Amygdala (tissue), 56 donors: ENCODE results near the gene TUBG2.

Source experiments
- DNase-seq, 56 donors: peaks; one replicate each; lab custom pipeline; 2025; lab: John Stamatoyannopoulos, UW

TUBG2 gene

DNA sequence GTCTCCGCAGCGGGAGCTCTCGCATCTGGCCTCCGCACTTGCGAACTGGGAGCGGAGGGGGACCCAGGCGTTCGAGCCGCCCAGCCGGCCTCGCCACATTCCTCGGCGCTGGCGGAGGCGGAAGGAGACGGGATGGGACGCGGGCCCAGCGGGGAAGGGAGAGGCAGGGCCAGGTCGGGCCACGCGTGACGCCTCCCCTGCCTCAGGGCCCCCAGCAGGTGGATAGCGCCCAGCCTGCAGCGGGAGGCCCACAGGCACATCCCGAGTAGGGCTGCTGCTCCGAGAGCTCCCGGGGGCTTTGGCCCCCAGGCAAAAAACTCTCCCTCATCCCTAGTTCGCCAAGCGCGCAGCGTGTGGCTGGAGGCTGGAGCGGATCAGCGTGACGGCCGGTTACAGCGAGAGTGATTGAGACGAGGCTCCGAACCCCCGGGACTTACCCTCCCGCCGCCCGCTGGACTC is 16.9 kb downstream of the TUBG2 start:
- peak in 7 of 56 donors; percentile 12 to 54 (median 35) for DNase-seq

DNA sequence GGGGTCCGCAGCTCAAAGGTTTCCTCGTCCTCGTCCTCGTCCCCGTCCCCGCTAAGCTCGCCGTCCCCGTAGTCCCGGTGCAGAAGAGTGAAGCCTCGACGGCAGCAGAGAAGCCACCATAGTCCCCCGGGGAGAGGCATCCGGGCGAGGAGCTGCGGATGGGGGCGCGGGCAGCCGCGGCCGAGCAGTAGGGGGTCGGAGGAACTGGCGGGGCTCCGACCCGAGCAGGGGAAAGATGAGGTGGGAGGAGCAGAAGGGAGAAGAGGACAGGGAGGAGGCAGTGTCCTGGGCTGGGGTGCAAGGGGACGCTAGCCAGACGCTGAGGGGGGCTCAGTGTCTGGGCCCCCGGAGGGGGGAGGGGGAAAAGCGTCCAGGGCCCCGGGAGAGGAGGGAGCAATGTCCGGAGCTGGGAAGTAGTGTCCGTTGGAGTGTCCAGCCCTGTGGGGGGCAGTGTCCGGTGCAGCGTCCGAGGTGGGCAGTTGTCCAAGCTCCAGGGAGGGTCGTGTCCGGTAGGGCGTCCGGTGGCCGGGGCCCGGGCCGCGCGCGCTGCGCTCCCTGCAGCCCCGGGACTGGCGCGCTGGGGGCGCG is 17.4 kb downstream of the TUBG2 start, which contains the start of gene PLEKHH3:
PLEKHH3 (minus strand) TSS at position 571 of the 588 bp plus-strand sequence; CDS start at position 140, 431 bp downstream.
- DNase-seq, result peak in 2 of 56 donors; percentile 43 to 76

DNA sequence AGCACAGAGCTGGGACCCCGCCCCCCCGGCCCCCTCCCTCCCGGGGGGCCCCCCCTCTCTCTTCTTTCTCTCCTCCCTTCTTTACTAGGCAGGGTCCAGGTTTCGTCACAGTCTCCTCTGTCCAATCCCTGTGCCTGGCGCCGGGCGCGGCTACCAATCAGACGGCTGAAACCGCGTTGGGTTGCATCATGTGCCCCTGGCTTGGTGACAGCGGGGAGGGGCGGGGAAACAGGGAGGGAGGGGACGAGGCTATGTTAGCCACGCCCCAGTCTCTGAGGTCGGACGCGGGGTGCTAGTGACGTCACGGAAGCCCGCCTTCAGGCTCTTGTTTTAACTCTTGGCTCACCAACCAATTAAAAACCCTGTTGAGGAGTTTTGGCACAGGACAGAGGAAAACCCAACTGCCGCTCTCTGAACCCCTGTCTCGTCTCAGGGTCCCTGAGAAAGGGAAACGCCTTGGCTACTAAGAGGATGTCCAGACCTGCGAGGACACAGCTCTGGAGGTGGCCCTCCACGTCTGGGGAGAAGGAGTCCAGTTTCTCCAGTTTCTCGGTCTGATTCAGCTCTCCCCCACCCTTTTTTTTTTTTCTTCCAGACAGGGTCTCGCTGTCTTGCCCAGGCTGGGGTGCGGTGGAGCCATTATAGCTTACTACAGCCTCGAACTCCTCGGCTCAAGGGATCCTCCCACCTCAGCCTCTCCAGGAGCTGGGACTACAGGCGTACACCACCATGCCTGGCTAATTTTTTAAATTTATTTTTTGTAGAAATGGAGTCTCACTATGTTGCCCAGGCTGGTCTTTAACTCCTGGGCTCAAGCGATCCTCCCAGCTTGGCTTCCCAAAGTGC is 18.2 kb downstream of the TUBG2 start:
- peak; percentile 91 to 100 (median 99) for DNase-seq

DNA sequence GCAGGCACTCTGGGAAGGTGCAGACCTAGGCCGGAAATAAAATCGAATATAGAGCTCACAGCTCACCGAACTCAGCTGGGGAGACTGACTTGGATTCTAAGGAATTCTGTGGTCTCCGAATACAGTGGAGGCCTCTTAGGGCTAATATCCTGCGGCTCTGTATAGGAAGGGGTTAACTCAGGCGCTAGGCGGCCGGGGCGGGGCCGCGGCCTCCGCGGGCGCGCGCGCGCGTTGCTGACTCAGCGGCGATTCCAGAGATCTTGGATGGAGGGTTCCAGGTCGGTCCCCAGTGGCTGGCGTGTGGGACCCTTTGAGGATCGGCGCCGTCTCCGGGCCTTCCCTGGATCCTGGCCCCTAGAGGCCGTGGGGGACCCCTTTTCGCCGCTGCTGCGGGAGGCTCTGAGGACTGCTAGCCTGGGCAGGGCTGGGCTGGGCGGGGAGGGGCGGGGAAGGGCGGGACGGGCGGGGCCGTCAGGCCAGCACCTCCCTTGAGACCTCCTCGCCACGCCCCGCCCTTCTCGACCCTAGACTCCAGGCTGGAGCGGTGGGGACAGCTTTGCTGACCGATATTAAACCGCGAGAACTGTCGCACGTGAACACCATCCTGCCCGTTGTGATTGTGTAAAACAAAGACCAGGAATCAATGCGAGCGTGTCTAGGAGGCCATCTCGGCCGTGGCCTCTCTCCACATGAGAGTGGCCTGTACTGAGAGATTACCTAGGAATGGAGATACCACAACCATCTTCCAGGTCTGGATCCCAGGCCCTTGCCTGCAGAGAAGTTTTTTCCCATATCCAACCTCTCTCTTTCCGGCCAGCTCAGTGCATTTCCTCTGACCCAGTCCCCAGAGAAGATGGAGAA is 19.1 kb downstream of the TUBG2 start:
- peak in 54 of 56 donors; percentile 23 to 92 (median 80) for DNase-seq

DNA sequence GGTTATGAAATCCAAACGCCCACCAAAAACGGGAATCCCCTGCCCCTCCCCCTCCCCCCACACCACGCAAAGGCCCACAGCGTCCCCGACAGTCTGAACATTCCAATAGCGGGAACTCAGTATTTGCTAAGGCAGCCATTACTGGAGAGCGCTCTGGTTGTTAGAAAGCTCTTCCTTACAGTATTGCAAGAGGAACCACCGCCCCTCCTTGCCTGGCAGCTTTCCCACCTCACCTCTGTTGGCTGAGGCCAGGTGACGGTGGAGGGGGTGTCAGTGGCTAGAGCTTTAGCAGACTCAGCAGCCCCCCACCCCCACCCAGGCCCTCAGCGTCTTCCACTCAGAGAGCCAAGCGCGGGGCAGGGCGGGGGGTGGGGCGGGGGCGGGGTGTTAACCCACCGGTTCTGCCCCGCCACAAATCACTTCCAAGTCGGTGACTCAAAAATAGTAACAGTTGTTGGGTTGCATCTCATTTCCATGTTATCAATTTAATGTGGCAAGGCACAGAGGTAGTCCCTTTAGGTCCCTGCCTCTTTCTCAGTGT is 19.9 kb downstream of the TUBG2 start:
- peak in 12 of 56 donors; percentile 15 to 48 (median 31) for DNase-seq

DNA sequence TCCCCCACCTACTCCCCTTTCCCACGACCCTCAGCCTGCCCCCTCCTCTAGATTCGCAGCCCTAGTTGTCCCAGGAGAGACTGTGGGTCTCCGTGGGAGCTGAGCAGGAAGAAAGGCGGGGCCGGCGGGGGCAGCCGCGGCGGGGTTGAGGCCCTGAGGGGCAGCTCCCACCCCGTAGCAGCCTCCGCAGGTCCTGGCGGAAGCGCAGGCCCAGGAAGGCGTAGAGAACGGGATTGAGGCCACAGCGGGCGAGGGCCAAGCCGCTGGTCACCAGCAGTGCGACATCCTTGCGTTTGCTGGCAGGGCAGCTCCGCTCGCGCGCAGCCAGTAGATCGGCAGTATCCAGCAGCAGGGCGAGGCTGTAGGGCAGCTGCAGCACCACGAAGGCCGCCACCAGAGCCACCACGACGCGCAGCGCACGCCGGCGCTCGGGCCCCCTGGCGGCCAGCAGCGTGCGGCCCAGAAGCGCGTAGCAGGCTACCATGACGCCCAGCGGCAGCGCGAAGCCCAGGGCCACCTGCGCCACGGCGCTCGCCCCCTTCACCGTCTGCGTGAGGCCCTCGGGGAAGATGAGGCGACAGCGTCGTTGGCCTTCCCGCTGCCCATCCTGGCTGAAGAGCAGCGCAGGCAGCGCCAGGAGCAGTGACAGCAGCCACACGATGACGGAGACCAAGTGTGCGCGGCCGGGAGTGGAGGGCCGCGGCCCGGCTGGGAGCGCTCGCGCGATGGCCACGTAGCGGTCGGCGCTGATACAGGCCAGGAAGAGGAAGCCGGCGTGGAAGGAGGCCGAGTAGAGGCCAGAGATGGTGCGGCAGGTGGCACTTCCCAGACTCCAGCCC is 20.6 kb downstream of the TUBG2 start:
- peak in 49 of 56 donors; percentile 15 to 77 (median 48) for DNase-seq

DNA sequence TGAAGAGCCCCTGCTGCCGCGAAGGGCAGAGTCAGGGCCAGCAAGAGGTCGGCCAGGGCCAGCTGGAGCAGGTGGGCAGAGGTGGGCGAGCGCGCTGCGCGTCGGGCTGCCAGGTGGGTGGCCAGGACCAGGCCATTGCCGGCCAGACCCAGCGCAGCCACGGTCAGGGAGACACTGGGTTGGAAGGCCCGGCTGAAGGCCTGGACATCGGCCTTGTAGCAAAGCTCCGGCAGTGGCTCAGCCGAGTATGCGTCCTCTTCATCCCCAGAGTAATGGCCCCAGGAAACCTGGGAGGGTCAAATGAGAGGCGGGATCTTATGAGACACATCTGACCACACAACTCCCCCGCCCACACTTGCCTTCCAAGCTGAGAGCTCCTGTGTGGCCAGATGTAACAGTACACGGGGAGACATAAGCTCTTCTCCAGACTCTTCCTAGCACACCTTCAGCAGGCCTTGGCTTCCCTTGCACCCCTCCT is 21.3 kb downstream of the TUBG2 start:
- DNase-seq, result no peak

DNA sequence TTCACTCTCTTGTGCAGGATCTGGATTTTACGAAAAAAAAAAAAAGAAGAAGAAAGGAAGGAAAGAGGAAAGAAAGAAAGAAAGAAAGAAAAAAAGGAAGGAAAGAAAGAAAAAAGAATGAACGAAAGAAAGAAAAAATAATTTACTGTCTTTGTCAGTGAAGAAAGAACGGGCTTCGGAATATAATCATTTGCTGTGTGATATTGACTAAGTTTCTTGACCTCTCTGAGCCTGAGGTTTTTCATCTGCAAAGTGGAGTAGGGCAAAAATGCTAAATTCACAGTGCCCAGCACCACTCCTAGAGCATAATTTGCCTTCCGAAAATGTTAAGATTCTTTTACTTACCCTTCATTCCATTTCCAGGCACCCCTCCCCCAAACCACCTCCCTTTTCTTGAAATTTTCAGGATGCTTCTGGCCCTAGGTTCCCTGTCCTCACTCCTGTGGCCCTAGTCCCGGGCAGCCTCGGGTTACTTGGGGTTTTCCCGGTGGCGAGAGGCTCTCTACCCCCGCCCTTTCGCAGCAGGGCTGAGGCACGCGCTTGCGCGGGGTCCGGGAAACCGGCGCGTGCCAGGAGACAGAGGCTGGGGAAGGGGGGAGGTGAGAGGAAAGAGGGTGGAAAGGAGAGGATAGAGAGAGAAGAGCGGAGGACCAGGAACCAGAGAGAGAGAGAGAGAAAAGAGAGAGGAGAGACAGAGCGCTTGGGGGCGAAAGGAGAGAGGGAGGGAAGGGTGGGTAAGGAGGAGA is 23.1 kb downstream of the TUBG2 start, which contains the start of gene CNTNAP1:
CNTNAP1 (plus strand) TSS at position 556 of the 746 bp plus-strand sequence. CDS start 299 bp downstream, outside the sequence.
- DNase-seq, result peak in 46 of 56 donors; percentile 8 to 72 (median 43)

DNA sequence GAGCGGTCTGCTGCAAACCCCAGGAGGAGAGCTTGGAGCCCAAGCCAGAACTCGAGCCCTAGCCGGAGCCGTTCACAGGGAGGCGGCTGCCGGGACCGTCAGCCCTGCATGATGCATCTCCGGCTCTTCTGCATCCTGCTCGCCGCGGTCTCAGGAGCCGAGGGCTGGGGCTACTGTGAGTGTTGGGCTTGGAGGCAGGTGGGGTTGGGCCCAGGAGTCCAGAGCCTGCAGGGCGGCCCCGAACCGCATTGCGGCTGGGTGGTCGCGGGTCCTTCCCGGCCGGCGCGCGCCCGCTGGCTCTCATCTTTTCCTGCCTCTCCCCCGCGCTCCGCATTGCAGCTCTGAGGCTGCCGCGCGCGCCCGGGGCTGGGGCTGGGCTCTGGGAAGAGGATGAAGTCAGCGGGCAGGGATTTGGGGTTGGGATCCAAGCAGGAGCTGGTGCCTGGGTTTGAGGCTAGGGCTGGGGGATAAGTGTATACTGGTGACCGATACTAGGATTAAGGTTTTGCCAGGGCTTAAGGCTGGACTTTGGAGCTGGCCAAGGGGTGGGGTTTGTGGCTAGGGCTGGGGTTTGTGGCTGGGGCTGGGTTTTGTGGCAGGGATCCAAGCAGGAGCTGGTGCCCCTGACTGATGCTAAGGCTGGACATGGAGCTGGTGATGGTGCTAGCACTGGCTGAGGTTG is 23.8 kb downstream of the TUBG2 start:
- peak in 24 of 56 donors; percentile 6 to 78 (median 48) for DNase-seq

DNA sequence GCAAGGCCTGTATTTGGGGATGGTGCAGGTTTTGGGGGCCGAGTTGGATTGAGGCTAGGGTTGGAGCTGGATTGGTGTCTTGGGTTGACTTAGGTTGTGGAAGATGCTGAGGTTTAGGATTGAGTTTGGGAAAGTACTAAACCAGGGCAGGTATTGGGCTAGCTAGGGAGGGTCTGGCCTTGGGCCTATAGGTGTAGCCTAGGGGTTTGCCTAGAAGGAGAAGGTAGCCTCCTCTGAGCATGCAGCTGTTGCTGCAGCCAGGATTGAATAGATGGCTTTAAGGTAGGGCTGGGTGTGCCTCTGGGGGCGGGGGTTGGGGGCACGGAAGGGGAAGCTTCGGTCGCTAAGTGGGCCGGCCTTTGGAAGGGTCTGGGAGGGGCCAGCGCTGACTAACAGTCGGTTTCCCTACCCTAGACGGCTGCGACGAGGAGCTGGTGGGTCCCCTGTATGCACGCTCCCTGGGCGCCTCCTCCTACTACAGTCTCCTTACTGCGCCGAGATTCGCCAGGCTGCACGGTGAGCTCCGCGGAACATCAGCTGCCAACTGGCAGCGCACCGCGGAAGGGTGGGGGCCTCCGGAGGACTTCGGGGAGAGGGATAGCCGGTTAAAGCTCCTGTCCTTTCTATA is 24.4 kb downstream of the TUBG2 start:
- DNase-seq, result peak in 30 of 56 donors; percentile 8 to 64 (median 38)

DNA sequence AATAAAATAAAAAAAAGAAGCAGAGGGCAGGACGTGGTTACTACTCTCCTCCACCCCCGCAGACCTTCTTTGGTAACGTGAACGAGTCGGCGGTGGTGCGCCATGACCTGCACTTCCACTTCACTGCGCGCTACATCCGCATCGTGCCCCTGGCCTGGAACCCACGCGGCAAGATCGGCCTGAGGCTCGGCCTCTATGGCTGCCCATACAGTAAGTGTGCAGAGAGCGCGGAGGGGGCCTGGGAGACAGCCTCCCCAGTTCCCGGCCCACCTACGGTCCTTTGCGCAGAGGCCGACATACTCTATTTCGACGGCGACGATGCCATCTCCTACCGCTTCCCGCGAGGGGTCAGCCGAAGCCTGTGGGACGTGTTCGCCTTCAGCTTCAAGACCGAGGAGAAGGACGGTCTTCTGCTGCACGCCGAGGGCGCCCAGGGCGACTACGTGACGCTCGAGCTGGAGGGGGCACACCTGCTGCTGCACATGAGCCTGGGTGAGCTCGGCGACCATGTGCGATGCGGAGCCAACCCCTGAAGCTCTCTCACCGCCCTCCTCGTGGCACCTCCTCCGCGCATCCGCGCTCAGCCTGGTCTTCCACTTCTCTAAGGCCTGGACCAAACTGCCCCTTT is 26.0 kb downstream of the TUBG2 start:
- DNase-seq, result no peak

DNA sequence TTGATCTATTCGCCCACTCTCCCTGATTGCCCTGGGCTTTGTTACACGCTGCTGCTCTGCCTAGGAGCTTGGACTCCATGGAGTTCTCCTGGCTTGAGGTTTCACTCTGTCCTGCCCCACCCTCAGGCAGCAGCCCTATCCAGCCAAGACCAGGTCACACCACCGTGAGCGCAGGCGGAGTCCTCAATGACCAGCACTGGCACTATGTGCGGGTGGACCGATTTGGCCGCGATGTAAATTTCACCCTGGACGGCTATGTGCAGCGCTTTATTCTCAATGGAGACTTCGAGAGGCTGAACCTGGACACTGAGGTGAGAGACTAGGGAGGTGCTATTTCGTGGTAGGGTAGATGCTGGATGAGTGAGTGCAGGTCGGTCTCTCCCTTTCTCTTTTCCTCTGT is 26.7 kb downstream of the TUBG2 start:
- DNase-seq, result no peak

DNA sequence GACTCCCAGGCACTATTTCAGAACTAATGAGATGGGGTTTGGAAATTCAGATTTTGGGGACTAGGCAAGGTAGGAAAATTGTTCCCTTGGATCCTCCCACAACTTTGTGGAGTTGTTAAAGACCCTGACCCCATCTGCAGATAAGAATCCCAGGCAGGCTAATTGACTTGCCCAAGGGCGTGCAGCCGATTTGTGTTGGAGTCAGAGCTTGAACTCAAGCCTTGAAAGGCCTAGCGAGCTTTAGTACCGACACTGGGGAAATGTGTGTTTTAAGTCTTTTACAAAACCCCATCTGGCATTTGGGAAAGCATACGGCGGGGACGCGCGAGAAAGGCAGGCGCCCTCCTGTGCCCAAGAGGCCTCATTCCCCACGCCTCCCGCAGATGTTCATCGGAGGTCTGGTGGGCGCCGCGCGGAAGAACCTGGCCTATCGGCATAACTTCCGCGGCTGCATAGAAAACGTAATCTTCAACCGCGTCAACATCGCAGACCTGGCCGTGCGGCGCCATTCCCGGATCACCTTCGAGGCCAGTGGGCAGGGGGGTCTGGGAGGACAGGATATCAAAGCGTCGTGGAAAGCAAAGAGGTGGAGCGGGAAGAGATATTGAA is 27.5 kb downstream of the TUBG2 start:
- no peak for DNase-seq

DNA sequence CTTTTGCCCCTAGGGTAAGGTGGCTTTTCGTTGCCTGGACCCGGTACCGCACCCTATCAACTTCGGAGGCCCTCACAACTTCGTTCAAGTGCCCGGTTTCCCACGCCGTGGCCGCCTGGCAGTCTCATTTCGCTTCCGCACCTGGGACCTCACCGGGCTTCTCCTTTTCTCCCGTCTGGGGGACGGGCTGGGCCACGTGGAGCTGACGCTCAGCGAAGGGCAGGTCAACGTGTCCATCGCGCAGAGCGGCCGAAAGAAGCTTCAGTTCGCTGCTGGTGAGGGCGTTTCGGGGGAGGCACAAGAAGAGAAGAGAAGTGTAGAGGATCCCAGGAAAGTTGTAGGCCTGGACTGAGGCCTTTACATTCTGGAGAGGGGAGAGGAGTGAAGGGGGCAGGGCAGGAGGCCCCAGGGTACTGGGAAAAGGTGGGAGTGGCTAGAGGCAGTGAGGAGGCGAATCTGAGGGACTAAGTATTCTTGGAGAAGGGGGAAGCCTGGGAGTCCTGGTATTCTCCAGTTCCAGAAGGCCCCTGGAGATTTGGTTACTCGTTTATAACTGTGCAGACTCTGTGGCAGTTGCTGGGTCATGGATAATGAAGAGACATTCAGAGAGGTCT is 28.7 kb downstream of the TUBG2 start:
- DNase-seq, result no peak

DNA sequence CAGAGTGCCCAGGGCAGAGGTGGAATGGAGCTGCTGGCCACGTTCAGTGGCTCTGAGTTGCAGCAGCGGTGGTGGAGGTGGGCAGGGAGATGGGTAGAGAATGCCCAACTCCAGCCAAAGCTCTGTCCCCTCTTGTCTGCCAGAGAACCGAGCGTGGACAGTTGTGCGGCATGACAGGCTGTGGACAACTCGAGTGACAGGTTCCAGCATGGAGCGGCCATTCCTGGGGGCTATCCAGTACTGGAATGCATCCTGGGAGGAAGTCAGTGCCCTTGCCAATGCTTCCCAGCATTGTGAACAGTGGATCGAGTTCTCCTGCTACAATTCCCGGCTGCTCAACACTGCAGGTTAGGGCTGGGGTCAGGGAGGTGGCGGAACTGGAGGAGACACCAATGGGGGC is 31.5 kb downstream of the TUBG2 start:
- no peak for DNase-seq

DNA sequence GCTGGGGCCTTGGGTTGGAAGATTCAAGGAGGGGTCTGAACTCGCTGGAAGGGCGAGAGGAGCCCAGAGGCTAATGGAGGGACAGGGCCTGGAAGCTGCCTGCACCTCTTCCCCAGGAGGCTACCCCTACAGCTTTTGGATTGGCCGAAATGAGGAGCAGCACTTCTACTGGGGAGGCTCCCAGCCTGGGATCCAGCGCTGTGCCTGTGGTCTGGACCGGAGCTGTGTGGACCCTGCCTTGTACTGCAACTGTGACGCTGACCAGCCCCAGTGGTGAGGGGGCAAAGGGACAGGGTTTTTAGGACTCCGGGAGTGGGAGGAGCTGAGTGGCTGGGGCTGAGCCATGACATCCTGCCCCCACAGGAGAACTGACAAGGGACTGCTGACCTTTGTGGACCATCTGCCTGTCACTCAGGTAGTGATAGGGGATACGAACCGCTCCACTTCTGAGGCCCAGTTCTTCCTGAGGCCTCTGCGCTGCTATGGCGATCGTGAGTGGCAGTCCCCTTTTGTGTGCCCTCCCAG is 32.0 kb downstream of the TUBG2 start:
- DNase-seq, result no peak
